ENCODE results near the gene TBL1X.
"Not testable (repeated sequence)": the region's sequence is repeated elsewhere in the genome, so short reads cannot be mapped to it uniquely, and the experiment has no call there.

Gene TBL1X

DNA sequence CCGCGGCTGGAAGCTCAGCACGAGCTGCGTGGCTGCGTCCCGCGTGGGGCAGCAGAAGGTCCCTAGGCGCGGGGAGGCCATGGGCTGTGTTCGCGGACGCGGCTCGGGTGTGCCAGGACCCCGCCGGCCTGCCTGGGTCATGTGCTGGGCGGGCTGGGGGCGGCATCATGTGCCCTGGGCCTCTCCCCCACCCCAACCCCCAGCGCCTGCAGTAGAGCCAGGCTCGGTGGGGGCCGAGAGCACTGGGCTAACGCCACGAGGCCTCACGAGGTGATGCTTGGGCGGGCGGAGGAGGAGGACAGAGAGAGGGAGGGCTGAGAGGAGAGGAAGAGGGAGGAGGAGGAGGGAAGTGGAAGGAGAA lies 300.9 kb downstream of the TBL1X start, which contains the start of gene GPR143:
Gene GPR143 (minus strand): TSS at position 111 of the 361 bp plus-strand sequence. CDS start 30 bp downstream, at position 81.
- no peak for DNase-seq (ENCODE audit: low spot score)

DNA sequence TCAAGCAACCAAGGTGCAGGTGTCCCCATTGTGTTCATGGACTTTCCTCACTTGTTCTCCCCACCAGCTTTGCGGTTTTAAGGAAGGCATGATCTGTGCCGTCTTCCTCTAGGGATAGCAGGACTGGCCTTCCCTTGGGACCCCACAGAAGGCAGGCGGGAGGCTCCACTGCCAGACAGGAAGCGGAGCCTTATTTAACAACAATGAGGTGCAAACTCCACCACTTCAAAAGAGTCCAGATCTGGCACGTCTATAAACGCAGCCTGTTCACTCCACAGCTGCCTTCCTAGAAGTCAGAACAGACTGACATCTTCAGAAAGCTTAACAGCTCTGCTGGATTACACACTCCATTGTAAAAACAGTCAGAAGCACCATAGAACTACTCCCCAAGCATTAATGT lies 302.5 kb downstream of the TBL1X start:
- DNase-seq (ENCODE audit: low spot score), result no peak

DNA sequence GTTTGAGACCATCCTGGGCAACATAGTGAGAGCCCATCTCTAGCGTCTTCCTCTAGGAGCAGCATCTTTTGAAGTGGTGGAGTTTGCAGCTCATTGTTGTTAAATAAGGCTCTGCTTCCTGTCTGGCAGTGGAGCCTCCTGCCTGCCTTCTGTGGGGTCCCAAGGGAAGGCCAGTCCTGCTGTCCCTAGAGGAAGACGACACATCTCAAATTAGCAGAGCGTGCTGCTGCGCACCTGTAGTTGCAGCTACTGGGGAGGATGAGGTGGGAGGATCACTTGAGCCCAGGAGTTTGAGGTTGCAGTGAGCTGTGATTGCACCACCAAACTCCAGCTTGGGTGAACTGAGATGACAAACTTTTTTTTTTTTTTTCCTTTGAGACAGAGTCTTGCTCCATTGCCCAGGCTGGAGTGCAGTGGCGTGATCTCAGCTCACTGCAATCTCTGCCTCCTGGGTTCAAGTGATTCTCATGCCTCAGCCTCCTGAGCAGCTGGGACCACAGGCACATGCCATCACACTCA lies 303.5 kb downstream of the TBL1X start:
- DNase-seq (ENCODE audit: low spot score), result not testable (repeated sequence)

DNA sequence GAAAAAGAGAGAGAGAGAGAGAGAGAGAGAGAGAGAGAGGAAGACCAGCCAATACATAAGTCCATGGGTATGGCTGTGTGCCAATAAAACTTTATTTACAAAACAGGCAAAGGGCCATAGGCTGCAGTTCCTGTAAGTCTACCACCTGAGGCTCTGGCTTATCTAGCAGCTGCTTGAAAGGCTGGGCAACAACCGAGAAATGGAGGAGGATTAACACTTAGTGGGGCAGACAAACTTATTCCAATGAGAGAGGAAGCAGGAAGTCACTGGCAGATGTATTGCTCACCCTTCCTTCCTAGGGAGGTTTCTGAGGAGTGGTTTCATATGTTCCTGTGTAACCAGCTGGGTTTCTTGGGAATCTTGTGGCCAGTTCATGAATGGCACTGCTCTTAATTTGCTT lies 305.5 kb downstream of the TBL1X start:
- DNase-seq (ENCODE audit: low spot score), result no peak

DNA sequence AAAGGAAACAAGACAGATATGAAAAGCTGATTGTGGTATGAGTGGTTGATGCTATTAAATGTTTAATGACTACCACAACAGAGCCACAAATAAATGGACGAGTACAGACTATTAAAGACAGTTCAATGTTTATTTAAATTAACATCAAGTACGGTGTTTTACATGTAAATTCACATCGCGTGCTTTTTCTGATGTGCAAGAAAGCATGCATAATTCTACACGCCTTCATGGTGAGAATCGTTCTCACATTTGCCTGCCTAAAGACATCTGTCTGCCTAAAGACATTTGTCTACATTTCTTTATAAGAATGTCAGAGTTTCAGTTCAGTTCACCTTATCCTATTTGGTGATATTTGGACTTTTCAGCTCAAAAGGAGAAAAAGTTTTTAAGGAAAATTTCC lies 308.1 kb downstream of the TBL1X start:
- no peak for DNase-seq (ENCODE audit: low spot score)

DNA sequence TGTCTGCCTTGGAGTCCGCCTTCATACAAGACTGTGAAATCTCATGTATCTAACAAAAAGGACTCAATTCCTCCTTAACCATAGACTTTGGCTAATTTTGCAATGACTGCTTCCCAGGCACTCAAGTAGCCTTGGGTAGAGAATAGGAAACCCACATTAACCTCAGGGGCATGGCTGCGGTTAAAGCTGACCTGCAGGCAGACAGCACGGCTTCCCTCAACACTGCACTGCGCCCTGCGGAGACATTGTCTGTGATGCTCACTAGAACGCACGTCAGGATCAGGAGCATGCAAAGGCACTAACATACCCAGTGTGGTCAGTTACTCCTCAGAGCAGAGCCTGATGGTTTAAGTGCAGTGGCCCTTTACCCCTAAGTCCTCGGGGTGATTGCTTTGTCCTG lies 311.1 kb downstream of the TBL1X start:
- DNase-seq (ENCODE audit: low spot score), result no peak

DNA sequence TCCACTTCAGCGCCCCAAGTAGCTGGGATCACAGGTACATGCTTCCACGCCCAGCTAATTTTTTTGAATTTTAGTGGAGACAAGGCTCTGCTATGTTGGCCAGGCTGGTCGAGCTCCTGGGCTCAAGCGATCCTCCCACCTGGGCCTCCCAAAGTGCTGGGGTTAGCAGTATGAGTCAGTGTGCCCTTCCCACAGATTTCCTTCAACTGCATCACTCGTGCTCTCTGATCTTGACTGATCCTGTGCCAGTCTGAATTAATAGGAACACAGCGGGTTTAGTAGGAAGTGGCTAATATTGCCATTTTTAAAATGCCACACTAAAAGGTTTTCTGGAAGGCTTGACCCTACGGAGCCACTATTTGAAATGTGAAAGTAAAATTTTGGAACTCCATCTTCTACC lies 317.1 kb downstream of the TBL1X start:
- no peak for DNase-seq (ENCODE audit: low spot score)

DNA sequence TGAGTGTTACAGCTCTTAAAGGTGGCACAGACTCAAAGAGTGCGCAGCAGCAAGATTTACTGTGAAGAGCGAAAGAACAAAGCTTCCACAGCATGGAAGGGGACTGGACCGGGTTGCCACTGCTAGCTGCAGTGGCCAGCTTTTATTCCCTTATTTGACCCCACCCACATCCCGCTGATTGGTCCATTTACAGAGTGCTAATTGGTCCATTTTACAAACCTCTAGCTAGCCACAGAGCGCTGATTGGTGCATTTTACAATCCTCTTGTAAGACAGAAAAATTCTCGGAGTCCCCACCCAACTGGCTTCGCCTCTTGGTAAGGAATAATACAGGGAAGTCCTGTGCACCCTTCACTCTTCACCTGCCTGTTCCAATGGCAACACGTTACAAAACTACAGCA lies 319.5 kb downstream of the TBL1X start:
- no peak for DNase-seq (ENCODE audit: low spot score)

DNA sequence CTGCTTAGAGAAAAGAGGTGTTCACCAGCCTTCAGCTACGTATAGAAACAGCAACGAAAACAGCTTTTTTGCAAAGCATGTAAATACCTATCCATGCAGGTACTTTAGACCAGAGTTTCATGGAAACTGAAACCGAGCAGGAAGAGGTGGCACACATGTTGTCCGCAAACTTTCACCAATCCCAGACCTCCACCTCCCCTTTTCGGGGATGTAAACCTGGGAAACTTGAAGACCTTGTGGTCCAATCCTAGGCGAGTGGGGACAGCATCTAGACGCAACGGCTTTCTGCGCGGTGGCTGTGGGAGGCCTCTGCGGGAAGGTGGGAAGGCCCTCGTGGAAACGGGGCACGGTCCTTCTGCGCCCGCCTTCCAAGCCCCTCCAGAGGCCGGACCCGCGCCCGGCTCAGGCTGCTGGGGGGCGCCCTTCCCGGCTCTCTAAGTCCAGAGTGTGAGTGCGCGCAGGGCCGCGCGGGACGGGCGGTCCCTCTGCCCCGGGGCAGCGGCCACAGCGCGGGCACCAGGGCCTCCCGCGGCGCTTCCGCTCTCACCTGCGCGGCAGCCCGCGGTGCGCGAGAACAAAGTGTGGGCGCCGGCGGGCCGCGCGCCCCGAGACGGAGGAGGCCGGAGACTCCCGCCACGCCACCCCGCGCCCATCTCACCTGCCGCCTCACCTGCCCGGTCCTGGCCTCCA lies 320.5 kb downstream of the TBL1X start:
- no peak for DNase-seq (ENCODE audit: low spot score)

DNA sequence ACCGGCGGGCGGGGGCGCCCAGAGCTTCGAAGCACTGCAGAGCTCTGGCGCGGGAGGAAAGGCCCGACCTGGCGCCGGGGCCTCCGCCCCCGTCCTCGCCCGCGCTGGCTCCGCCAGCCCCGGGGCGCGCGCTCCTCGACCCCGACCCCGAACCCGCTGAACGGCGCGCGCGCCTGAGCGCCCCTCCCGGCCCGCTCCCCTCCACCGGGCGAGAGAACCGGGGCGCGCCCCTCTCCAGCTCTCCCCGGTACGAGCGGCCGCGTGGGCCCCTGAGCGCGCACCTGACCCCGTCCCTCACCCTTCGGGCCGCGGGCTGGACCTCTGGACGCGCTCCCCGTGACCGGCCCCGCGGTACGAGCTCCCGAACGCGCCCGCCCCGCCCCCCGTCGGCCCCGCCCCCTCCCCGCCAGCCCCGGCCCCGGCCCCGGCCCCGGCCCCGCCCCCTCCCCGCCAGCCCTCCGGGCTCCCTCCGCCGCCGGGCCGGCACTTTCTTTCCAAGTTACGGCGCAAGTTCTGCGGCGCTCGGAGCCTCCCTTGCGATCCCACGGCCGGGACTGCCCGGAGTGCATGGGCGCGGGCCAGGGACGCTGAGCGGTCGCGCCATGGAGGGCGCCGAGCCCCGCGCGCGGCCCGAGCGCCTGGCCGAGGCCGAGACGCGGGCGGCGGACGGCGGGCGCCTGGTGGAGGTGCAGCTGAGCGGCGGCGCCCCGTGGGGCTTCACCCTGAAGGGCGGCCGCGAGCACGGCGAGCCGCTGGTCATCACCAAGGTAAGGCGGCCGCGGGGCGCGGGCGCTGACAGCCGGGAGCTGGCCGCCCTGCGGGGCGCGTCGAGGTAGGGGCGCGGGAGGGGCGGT lies 321.3 kb downstream of the TBL1X start, which contains the start of gene SHROOM2:
Gene SHROOM2 (plus strand): TSS at position 486 of the 854 bp plus-strand sequence. CDS start 117 bp downstream, at position 603.
- peak; percentile 38 for DNase-seq (ENCODE audit: low spot score)

DNA sequence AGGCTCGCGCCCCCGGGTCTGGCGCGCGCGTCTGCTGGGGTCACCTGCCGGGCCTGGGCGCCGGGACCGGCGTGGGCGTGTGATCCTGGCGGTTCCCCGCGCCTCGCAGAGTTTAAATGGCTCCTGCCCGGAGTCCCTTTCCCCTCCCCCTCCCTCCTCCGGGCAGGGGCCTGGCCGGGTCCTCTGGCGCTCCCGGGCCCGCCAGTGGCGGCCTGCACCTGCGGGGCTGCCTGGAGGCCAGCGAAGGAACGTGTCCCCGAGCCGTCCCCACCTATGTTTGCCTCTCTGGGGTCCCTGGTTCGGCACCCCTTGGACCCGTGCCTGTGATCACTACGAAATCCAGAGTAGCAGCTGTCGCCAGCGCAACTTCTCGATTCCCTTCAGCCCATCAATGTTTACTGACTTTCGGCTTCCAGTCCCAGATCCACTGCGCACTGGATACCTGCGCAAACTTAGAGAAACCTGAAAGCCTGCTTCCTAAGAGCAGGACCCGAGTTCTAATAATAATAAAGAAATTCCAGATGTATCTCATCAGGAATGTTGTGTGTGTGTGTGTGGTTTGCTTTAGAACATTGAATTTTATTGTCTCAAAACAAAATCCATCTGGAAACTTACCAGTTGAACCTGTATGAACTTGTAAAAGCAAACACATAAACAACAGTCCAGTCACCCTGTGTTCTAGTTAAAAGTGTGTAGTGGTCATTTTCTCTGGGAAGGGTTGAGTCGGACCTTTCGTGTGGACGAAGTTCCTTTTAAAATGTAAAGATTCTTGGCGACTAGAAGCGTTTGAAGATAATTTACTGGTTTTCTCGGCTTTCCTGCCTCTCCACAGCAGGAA lies 322.2 kb downstream of the TBL1X start:
- DNase-seq (ENCODE audit: low spot score), result peak; percentile 37

DNA sequence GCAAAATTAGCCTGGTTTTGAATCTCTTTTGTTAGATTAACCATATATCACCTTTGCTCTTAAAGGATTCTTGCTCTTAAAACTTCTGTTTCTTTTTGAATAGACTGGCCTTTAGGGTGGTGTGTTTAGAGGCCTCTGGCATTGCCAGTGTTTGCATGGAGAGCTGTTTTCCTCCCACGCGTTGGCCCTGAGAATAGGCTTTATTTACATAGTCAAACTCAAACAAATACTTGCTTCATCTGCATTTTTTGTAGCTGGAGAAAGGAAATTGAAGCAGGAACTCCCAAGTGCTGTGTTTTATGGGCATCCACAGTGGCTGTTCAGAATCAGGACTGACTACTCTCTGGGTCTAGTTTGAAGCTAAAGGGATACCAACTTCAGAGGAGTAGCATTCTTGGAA lies 324.1 kb downstream of the TBL1X start:
- DNase-seq (ENCODE audit: low spot score), result peak; percentile 20

DNA sequence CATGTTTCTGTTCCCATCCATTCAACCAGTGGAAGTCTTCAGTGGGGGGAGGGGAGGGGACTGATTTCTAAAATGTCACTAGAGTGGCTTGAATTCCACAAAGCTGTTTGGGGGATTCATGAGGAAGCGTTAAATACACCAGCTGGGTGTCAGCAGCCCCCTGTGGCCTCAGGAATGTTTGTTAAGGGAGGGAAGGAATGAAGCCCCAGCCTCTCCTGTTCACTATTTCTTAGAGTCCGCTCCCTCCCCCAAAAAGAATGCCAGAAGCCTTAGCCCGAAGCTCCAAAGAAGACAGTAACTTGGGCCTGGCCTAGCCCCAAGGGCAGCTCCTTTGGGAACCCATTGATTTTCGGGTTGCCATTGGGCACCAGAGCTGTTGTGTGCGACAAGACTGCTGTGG lies 324.7 kb downstream of the TBL1X start:
- DNase-seq (ENCODE audit: low spot score), result no peak

All from HuH-7 (cell line).